Measurements from ENCODE around the gene LRRC8B.
"Not testable (repeated sequence)": the region's sequence is repeated elsewhere in the genome, so short reads cannot be mapped to it uniquely, and the experiment has no call there.

The LRRC8B gene

GRCh38 chr1:89629600-89629999, 105.0 kb downstream of the LRRC8B start:
- peaks cover 24% of the 10 kb centered on the region for H3K36me3 Mint-ChIP-seq (ENCODE audit: low read depth)
- not testable (repeated sequence) for DNase-seq, ATAC-seq, H3K27me3 Mint-ChIP-seq, H3K9me3 Mint-ChIP-seq
- H3K4me1 Mint-ChIP-seq, result peaks cover 66% of the 10 kb centered on the region
- H3K27ac Mint-ChIP-seq, result peak overlapping the region; percentile 71
- peak overlapping the region; percentile 15 for H3K4me3 Mint-ChIP-seq

GRCh38 chr1:89630048-89630447, 105.4 kb downstream of the LRRC8B start:
- ATAC-seq (no peak), DNase-seq (no peak)
- Mint-ChIP-seq H3K27me3 (no peaks in the 10 kb centered on the region), H3K36me3 (ENCODE audit: low read depth) (peaks cover 25% of the 10 kb centered on the region), H3K27ac (peak overlapping the region; percentile 64), H3K4me3 (peak overlapping the region; percentile 19), H3K4me1 (peaks cover 66% of the 10 kb centered on the region), H3K9me3 (no peaks in the 10 kb centered on the region)

- peak overlapping the region; percentile 89 for H3K4me3 Mint-ChIP-seq
- H3K9me3 Mint-ChIP-seq, result no peaks in the 10 kb centered on the region
- DNase-seq (no peak), ATAC-seq (no peak)
- peaks cover 71% of the 10 kb centered on the region for H3K4me1 Mint-ChIP-seq
- H3K27me3 Mint-ChIP-seq, result no peaks in the 10 kb centered on the region
- H3K36me3 Mint-ChIP-seq (ENCODE audit: low read depth), result peaks cover 36% of the 10 kb centered on the region
- peak overlapping the region; percentile 93 for H3K27ac Mint-ChIP-seq
Observed at GRCh38 chr1:89631816-89632656, 107.4 kb downstream of the LRRC8B start.

GRCh38 chr1:89632657-89633247, 108.1 kb downstream of the LRRC8B start, which contains the start of gene LRRC8C:
TSS of gene LRRC8C (plus strand) at chr1:89633120. CDS start at chr1:89686474, 53,354 bp downstream.
- H3K4me1 Mint-ChIP-seq, result peaks cover 71% of the 10 kb centered on the region
- peaks cover 44% of the 10 kb centered on the region for H3K36me3 Mint-ChIP-seq (ENCODE audit: low read depth)
- peak within 1 kb of the TSS; percentile 93 for H3K27ac Mint-ChIP-seq
- peak; percentile 85 for ATAC-seq
- H3K9me3 Mint-ChIP-seq, result no peaks in the 10 kb centered on the region
- peak within 1 kb of the TSS; percentile 89 for H3K4me3 Mint-ChIP-seq
- peak; percentile 91 for DNase-seq
- H3K27me3 Mint-ChIP-seq, result no peaks in the 10 kb centered on the region

GRCh38 chr1:89633248-89633799, 108.7 kb downstream of the LRRC8B start:
- H3K27ac Mint-ChIP-seq, result peak overlapping the region; percentile 84
- H3K4me3 Mint-ChIP-seq, result peak overlapping the region; percentile 85
- DNase-seq (peak; percentile 62), ATAC-seq (peak; percentile 26)
- peaks cover 48% of the 10 kb centered on the region for H3K36me3 Mint-ChIP-seq (ENCODE audit: low read depth)
- no peaks in the 10 kb centered on the region for H3K9me3 Mint-ChIP-seq
- no peaks in the 10 kb centered on the region for H3K27me3 Mint-ChIP-seq
- peaks cover 71% of the 10 kb centered on the region for H3K4me1 Mint-ChIP-seq

- no peaks in the 10 kb centered on the region for H3K9me3 Mint-ChIP-seq
- ATAC-seq, result no peak
- no peaks in the 10 kb centered on the region for H3K27me3 Mint-ChIP-seq
- peaks cover 43% of the 10 kb centered on the region for H3K36me3 Mint-ChIP-seq (ENCODE audit: low read depth)
- peak overlapping the region; percentile 84 for H3K27ac Mint-ChIP-seq
- peaks cover 69% of the 10 kb centered on the region for H3K4me1 Mint-ChIP-seq
- peak; percentile 38 for DNase-seq
- peak overlapping the region; percentile 85 for H3K4me3 Mint-ChIP-seq
Observed at GRCh38 chr1:89633800-89634625, 109.4 kb downstream of the LRRC8B start.

- ATAC-seq, result peak; percentile 41
- Mint-ChIP-seq H3K9me3 (no peaks in the 10 kb centered on the region), H3K4me3 (peak overlapping the region; percentile 85), H3K4me1 (peaks cover 69% of the 10 kb centered on the region), H3K27ac (peak overlapping the region; percentile 94), H3K36me3 (ENCODE audit: low read depth) (peaks cover 40% of the 10 kb centered on the region), H3K27me3 (no peaks in the 10 kb centered on the region)
- DNase-seq, result no peak
Observed at GRCh38 chr1:89635825-89636815, 111.5 kb downstream of the LRRC8B start.

GRCh38 chr1:89637496-89637895, 112.9 kb downstream of the LRRC8B start:
- peaks cover 50% of the 10 kb centered on the region for H3K36me3 Mint-ChIP-seq (ENCODE audit: low read depth)
- peaks cover 69% of the 10 kb centered on the region for H3K4me1 Mint-ChIP-seq
- H3K27ac Mint-ChIP-seq, result peak overlapping the region; percentile 94
- DNase-seq, result no peak
- peak overlapping the region; percentile 85 for H3K4me3 Mint-ChIP-seq
- H3K9me3 Mint-ChIP-seq, result no peaks in the 10 kb centered on the region
- ATAC-seq, result no peak
- no peaks in the 10 kb centered on the region for H3K27me3 Mint-ChIP-seq

- no peaks in the 10 kb centered on the region for H3K9me3 Mint-ChIP-seq
- H3K27me3 Mint-ChIP-seq, result no peaks in the 10 kb centered on the region
- no peak for ATAC-seq
- peak overlapping the region; percentile 28 for H3K27ac Mint-ChIP-seq
- H3K4me1 Mint-ChIP-seq, result peaks cover 95% of the 10 kb centered on the region
- no peak overlapping the region for H3K4me3 Mint-ChIP-seq
- peaks cover 63% of the 10 kb centered on the region for H3K36me3 Mint-ChIP-seq (ENCODE audit: low read depth)
- no peak for DNase-seq
Observed at GRCh38 chr1:89640440-89640839, 115.8 kb downstream of the LRRC8B start.

GRCh38 chr1:89641781-89642180, 117.2 kb downstream of the LRRC8B start:
- DNase-seq (no peak), ATAC-seq (no peak)
- peaks cover 68% of the 10 kb centered on the region for H3K36me3 Mint-ChIP-seq (ENCODE audit: low read depth)
- peaks cover 89% of the 10 kb centered on the region for H3K4me1 Mint-ChIP-seq
- no peak overlapping the region for H3K4me3 Mint-ChIP-seq
- H3K27ac Mint-ChIP-seq, result peak overlapping the region; percentile 76
- peaks cover 4% of the 10 kb centered on the region for H3K9me3 Mint-ChIP-seq
- no peaks in the 10 kb centered on the region for H3K27me3 Mint-ChIP-seq

- peak overlapping the region; percentile 52 for H3K27ac Mint-ChIP-seq
- peaks cover 4% of the 10 kb centered on the region for H3K9me3 Mint-ChIP-seq
- H3K4me3 Mint-ChIP-seq, result no peak overlapping the region
- no peaks in the 10 kb centered on the region for H3K27me3 Mint-ChIP-seq
- DNase-seq, result no peak
- H3K36me3 Mint-ChIP-seq (ENCODE audit: low read depth), result peaks cover 61% of the 10 kb centered on the region
- no peak for ATAC-seq
- peaks cover 82% of the 10 kb centered on the region for H3K4me1 Mint-ChIP-seq
Observed at GRCh38 chr1:89643577-89643976, 118.9 kb downstream of the LRRC8B start.

- H3K36me3 Mint-ChIP-seq (ENCODE audit: low read depth), result peaks cover 58% of the 10 kb centered on the region
- ATAC-seq (no peak), DNase-seq (no peak)
- peaks cover 85% of the 10 kb centered on the region for H3K4me1 Mint-ChIP-seq
- H3K27ac Mint-ChIP-seq, result peak overlapping the region; percentile 70
- H3K4me3 Mint-ChIP-seq, result no peak overlapping the region
- peaks cover 4% of the 10 kb centered on the region for H3K9me3 Mint-ChIP-seq
- no peaks in the 10 kb centered on the region for H3K27me3 Mint-ChIP-seq
Observed at GRCh38 chr1:89644119-89644814, 119.6 kb downstream of the LRRC8B start.

- no peak for DNase-seq
- Mint-ChIP-seq H3K36me3 (ENCODE audit: low read depth) (peaks cover 66% of the 10 kb centered on the region), H3K27me3 (no peaks in the 10 kb centered on the region), H3K4me1 (peaks cover 85% of the 10 kb centered on the region), H3K4me3 (no peak overlapping the region), H3K27ac (no peak overlapping the region), H3K9me3 (peaks cover 4% of the 10 kb centered on the region)
- ATAC-seq, result no peak
Observed at GRCh38 chr1:89646259-89646658, 121.6 kb downstream of the LRRC8B start.
